HG03039 (cell line): ENCODE results near the gene KNCN.

ENCODE experiments used
- ATAC-seq: cut with Tn5 transposase; IDR thresholded peaks from one replicate; pipeline ENCODE4 v1.9.1; 2021; ENCODE audit warnings: mild to moderate bottlenecking, moderate library complexity; ENCODE audit not compliant: unreplicated experiment

KNCN gene

DNA sequence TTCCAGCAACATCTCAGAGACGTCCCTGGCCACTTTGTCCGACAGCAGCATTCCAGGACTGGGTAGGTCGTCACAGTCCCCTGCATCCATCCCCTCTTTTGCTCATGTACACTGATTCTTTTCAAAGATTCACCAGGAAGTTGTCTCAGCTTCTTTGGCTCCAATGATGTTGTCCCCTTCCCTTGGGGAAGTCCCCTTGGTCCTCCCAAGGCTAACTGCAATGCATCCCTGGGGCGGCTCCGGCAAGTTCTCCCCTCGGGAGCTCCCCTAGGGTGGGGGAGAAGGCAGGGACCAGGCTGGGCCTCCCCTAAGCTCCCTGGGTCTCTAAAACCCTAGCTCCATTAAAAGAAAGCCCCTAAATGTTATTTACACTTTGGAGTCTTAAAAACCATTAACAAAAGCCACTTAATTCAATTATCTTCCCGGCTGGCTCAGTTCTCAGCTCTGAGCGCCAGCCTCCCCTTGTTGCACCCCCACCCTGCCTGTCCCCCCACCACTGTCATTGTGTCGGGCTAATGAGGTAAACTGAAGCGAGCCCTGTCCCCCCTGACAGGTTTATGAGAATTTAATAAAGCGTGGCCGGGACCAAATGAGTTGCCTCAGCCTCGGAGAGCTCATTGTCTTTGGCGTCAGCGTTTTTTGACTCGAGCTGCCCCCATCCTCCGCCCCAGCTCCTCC is 25.3 kb downstream of the KNCN start:
- no peak for ATAC-seq

DNA sequence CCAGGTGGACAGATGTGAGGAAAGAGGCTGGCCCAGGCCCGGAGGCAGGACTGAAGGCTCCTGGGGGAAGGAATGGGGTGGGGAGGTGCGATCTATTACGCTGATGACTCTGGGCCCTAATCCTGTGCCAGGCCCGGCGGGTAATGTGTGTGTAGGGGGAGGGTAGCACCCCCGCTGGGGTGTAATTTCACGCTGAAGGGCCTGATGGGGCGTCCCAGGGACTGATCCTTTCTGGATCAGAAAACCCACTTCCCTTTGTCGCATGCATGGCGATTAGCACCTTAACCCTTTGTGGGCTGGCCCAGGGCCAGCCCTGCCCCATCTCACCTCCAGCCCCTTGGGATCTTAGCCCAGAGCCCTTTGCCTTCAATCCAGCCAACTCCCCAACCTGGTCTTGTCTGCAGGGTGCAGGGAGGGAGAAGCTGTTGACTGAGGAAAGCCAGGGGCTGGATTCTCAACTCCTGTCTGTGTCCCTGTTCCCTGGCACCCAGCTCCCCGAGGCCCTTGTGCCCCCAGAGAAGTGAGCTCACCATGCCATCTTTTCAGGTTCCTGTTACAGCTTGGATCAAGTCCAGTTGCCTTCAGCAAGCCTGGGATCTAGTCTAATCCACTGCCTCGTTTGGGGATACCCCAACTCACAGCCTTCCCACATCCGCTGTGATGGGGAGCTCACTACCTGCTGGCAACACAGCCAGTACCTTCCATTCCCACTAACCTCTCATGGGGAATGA is 26.0 kb downstream of the KNCN start:
- ATAC-seq = no peak

DNA sequence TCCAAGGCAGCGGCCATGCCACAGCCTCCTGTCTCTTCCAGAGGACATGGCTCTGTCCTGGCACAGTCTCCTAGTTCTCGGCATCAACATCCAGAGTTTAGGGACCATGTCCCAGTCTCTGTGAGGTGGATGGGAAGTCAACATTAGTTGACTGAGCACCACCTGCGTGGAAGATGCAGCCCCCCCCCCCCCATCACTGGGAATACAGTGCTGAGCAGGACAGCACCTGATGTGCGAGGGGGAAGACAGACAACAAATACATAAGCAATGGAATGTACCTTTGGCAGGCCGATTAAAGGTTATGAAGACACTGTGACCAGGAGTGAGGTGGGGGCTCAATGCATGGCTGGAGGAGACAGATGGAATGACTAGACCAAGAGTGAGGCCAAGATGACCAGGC is 26.6 kb downstream of the KNCN start:
- no peak for ATAC-seq

DNA sequence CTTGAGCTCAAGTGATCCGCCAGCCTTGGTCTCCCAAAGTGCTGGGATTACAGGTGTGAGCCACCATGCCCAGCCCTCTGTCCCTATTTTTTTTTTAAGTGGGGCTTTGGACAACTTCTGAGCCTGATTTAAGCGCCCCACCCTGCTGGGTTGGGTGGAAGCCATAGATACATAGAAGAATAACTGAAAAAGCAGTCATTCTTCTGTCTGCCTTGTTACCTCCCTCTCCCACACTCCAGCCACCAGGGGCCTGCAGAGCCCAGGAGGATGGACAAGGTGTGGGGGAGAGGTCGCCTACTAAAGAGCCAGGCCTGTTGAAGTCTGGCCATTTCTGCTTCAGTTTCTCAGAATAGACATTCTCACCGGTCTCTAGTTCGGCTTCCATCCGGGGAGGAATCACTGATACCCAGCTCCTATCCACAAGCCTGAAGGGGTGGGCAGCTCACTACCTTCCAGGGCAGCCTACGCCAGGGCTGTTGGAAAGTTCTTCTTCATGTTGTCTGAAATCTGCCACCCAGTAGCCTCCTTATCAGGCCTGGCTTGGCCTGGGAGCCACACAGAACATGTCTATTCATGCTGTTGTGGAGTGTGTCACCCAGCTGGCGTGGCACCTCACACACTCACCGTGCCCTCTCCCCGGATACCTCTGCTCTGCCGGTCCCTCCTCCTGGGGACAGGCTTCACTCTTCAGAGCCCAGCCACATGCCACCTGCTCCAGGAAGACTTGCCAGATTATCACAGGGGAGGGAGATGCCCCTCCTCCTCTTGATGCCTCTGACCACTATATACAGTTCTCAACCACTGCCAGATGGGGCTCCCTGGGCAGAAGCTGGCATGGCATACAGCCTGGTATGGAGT is 27.7 kb downstream of the KNCN start:
- ATAC-seq = no peak

DNA sequence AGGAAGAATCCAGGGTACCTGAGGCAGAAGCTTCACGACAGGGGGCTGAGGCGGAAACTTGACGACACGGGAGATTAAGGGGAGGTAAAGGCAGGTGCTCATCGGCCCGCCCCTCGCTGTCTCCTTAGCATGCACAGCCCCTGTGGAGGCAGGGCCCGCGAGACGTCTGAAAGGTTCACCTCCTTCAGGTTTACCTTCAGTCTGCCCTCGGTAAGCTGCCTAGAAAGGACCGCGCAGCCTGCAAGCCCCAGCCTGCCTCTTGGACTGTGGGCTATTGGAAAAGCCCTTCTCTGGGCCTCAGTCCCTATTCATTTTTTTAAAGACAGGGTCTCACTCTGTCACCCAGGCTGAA is 28.5 kb downstream of the KNCN start:
- no peak for ATAC-seq

DNA sequence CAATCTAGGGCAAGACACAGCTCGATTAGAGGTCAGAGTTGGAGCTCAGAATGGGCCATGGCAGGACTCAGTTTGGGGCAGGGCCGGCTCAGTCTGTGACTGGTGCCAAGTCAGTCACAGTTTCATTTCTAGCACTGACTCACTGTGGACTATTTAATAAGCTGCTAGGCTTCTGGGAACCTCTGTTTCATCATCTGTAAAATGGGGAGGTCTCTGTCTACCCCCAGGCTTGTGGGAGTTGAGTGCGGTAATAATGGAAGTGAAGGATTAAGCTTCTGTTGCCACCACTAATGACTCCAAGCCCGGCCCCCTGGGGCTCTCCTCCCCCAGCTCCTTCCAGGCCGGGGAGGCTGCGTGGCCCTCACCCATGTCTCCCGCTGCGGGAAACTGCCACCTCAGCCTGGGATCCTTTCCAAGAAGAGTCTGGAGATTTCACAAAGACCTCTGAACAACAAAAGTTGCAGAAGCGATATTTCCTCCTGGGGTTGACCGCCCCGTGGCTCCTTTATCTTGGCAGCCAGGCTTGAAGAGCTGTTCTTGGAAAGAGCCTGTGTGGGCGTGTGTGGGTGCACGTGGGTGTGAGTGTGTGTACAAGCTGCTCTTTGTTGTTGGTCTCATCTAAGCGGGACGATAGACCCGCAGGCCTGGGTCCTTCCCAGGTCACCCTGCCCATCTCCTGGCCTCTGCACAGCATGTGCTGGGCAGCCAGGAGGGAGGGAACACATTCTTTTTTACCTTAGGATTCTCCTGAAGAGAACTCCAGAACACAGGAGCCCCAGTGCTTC is 29.1 kb downstream of the KNCN start:
- ATAC-seq = no peak

DNA sequence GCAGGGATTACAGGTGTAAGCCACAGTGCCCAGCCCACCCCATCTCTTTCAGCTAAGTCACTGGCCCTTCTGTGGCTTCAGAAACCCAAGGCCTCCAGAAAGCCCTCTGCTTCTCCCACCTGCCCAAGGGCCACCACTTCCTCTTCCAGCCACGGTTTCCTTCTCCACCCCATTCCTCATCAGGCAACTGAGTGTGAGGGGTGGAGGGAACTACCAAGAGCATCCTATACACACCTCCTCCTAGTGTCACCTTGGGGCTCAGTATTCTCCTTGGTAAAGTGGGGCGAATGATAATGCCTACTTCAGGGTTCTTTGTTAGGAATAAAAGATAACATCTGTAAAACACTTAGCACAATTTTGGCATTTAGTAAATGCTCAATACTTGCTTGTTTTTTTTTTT is 30.0 kb downstream of the KNCN start:
- ATAC-seq = no peak

DNA sequence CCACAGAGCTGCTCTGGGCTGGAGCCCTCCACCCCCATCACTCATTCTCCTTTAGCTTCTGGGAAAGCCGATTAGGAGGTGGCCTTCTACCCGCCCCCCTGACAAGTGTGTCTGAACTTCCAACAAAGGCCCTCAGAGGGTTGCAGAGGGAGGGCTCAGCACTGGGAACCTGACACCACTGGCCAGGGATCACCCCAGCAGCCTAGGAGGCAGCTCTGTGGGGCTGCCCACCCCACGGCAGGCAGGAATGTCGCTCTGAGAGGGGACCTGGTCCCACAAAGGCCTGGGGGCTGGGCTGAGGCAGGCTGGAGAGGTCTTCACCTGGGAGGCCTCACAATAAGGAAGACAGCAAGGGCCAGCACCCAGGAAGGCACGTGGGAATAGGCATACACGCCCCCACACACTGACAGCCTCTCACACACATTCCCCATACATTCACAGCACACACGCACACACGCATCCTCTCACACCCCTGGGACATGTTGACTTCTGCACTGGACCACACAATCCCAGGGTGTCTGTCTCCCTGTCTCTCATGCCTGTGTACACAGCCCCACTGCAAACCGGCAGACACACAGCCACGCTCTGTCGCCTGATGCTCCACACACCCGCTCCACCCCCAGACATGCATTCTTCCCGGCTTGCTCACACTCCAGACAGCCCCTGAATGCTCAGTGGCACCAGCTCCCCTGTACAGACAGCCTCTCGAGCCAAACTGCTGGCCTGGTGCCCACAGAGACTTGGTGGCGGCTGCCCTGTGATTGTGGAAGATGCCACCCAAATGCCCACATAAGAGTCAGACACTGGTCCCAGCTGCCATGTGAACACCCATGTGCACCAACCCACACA is 31.2 kb downstream of the KNCN start:
- ATAC-seq = no peak

DNA sequence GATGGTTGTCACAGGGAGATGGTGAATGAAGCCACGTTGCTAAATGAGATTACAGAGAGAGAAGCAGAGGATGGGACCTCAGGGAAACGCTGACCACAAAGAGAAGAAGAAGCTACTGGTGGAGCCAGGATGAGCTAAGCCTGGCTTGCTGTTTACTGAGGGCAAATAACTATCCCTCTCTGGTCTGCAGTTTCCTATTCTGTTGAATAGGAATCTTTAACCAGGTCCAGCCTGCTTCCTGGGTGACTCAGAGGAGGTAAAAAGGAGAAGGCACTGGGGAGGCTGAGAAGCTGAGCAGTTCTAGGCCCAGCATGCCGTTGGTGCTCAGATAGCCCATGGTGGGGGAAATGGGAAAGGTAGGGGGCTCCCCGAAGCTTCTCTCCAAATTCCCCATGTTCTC is 32.2 kb downstream of the KNCN start:
- ATAC-seq = no peak

DNA sequence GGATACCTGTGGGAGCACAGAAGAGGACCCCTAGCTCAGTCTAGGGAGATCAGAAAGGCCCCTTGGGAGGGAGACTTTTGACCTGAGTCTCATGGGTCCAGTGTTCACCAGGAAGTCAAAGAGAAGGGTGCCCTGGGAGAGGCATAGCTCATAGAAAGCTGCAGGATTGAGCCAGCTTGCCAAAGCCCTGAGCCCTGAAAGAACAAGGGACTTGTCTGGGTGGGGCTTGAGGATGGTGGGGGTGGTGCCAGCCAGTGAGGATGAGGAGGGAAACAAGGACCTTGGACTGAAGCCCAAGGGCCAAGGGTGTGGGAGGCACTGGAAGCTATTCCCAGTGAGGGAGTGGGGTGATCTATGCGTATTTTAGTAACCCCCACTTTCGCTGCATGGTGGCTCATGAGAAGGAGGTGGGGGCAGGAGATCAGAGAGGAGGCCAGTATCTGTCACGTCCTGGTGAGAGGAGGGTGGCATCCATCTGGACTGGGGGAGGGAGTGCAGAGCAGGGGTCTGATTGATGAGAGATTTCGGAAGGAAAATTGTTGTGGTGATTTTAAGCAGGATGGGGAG is 33.4 kb downstream of the KNCN start:
- ATAC-seq = no peak

DNA sequence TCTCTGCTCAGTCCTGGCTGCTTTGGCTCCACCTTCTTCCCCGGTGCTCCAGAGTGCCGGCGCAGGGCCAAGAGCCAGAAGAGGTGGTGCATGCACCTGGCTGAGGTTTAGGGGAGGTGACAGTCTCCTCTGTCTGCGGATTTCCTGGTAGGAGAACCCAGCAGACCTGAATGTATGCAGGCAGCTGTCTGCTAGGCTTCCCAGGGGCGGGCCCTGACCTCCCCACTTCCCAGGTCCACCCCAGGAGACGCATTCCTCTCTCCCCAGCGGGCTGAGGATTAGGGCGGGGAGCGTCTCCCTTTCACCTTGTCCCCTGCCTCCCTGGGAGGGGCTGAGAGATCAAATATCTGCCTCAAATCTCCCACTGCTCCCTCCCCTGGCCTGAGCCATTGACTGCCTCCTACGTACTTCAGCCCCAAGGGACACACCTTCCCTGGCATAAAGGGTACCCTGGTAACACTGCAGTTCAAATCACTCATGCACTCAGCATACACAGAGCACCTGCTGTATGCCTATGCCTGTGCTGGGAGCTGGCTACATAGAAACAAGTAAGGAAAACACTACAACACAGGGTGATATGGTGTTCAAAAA is 34.3 kb downstream of the KNCN start:
- no peak for ATAC-seq

DNA sequence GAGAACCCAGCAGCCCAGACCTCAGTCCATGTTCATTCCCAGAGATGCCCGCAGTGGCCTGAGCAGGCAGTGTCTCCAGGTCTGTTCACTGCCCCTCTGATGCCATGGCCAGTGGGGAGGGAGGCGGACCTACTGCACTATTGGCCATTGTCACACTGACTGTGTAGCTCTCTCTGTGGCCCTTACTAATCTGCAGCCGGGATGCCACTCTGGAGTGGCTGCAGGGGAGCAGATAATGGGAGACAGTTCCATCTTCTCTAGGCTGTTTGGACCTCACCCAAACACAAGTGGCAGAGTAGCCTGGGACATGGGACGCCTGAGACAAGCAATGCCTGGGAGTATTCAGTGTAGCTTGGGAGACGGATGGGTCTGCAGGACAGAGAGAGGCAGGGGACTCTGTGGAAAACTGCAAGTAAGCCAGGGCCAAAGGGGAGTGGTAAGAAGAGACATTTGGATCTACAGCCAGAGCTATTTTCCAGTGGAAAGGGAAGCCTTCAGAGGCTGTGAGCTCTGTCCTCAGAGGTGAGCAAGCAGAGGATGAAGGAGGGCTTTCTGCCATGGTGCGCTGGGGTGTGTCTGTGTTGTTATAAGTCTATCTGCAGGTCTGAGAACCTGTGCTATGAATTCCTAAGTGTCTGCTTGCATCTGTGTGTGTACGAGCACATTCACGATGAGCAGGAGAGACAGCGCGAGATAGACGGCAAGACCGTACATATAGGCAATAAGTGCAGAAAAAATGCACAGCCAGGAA is 35.1 kb downstream of the KNCN start:
- no peak for ATAC-seq

DNA sequence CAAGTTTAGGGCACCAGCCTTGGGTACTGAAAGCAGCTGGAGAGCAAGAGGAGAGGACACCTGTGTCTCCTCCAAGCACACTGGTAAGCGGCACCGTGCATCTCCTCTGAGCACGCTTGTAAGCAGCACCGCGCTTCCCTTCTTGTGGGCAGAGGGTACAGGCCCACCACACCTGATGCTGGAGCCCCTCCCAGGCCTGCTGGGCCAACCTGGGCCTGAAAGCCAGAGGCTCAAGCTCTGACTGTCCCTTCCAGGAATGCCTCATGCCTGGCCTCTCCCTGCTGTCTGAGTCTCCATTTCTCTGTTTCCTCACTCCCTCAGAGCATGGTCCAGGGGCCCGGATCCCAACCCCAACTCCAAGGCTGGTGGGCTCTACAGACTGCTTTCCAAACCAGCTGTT is 35.9 kb downstream of the KNCN start:
- ATAC-seq = no peak

DNA sequence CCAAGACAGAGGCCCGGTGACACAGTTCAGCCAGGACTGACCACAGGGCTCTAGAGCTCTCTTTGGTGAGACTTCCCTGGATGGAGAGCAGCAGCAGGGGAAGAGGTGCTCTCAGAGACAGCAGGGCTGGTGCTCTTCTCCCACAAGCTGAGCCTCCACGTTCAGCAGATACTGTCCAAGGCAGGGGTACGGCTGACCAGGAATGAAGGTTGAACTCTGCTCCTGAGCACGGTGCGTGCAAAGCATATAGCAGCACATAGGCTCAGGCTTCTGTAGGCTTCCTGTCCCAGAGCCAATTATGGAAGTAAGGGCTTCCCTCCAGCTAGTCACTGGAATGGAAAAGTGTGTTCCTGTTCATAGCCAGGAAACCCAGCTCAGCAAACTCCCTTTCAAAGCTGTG is 37.9 kb downstream of the KNCN start:
- no peak for ATAC-seq

DNA sequence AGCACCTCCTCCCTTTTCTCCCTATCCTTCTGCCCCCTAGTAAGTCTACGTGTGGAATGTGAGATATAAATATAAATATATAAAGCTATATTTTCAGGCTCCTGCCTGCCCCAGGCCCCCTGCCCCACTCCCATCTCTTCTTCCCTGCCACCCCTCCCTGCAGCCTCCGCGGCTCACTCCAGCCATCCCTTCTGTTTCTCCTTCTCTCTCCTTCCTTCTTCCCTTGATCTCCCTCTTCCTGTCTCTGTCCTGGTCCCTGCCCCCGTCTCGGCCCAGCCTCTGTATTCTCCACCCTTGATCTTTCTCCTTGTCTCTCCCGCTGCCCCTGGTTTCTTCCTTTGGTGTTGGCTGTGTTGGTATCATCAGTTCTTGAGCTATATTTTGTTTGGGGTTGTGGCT is 38.7 kb downstream of the KNCN start:
- ATAC-seq = no peak

DNA sequence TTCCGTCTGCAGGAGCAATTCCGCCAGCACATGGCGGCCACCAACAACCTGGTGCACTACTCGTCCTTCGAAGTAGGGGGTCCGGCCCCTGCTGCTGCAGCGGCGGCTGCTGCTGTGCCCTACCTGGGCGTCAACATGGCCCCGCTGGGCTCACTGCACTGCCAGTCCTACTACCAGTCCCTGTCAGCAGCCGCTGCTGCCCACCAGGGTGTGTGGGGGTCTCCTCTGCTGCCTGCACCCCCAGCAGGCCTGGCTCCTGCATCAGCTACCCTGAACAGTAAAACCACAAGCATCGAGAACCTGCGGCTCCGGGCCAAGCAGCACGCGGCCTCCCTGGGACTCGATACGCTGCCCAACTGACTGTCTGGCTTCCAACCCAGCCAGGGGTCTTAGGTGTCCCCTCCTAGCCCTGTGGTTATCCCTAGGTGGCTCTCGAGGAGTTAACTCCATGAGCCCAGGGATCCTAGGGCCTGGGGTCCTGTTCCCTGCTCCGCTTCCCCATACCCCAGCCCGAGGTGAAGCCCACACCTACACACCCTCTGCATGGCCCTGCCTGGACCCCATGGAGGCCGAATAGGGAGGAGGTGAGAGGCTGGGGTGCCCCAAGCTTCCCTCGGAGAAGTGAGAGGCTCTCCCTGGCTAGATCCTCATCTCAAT is 39.2 kb downstream of the KNCN start:
- no peak for ATAC-seq

DNA sequence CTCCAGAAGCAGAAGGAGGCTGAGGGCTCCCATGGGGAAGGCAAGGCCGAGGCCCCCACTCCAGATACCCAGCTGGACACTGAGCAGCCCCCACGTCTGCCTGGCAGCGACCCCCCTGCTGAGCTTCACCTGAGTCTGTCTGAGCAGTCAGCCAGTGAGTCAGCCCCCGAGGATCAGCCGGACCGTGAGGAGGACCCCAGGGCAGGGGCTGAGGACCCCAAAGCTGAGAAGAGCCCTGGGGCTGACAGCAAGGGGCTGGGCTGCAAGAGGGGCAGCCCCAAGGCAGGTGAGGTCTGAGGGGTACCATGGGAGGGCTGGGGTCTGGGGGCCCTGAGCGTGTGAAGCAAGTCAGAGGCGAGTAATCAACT is 40.5 kb downstream of the KNCN start:
- ATAC-seq = no peak

DNA sequence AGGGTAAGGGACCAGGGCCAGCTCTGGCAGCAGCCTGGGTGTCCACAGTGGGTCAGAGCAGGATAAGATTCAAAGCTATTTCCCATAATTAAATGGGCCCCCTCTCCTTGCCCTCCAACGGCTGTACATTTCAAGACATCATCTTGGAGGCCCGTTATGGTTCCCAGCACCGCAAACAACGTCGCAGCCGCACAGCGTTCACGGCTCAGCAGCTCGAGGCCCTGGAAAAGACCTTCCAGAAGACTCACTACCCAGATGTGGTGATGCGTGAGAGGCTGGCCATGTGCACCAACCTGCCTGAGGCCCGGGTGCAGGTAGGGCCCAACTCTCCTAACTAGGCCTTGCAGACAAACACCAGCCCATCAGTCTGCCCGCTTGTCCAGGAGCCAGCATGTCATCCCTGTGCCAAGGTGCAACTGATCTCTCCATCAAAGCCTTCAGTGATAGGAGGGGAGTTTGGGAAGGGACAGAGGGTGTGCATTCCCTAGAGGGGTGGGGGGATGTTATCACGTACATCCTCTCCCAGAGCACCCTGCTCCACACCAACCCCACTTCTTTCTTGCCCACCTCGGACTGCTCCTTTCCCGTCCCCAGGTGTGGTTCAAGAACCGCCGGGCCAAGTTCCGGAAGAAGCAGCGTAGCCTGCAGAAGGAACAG is 41.0 kb downstream of the KNCN start:
- ATAC-seq = no peak
